Coronary artery (tissue), 2 donors: Measurements from ENCODE around the gene NHLRC4.

Experiments used
- DNase-seq: peaks from one replicate; pipeline ENCODE4 v3.0.0-alpha.2; 2017; ENCODE audit warnings: low spot score
- H3K27ac ChIP-seq, 2 donors: fragments of 200-600 bp; sonication (generic); one replicate each; pipeline ENCODE4 v1.5.1; 2016 to 2019
- H3K4me3 ChIP-seq: fragments of 200-600 bp; sonication (generic); 2 replicates; pipeline ENCODE4 v1.5.1; 2016; ENCODE audit warnings: mild to moderate bottlenecking, moderate library complexity
- TF ChIP-seq, protein P1 (sequence below): fragments of 200-600 bp; sonication (generic); IDR thresholded peaks from one replicate; pipeline ENCODE4 v1.5.1; 2019; ENCODE audit warnings: antibody characterized with exemption

Gene NHLRC4

DNA sequence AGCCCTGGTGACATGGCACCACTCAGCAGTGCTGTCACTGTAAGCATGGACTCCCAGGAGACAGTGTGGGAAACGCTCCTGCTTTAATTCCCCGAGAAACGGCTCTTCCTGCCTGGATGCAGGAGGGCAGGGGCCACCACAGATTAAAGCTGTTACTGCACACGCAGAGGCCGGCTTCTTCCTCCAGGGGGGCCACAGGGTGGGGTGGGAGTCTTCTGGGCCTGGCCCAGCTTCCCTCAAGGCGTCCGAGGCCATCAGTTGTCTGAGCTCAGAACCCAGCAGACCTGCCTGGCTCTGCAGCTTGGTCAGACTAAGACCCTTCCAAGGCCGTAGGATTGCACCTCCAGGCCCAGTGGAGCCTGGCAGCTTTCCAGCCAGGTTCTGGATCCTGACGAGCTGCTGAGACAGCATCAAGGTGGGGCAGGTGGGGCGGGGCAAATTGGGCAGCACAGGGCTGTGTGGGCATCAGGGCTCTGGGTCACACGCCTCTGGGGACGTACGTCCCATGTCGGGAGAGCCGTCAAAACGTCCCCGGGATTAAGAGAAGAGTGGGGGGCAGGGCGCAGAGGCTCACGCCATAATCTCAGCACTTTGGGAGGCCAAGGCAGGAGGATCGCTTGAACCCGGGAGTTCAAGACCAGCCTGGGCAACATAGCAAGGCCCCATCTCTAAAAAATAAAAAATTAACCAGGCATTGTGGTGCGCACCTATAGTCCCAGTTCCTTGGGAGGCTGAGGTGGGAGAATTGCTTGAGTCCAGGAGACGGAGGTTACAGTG is 44.3 kb upstream of the NHLRC4 start:
- TF ChIP-seq, protein P1, sequence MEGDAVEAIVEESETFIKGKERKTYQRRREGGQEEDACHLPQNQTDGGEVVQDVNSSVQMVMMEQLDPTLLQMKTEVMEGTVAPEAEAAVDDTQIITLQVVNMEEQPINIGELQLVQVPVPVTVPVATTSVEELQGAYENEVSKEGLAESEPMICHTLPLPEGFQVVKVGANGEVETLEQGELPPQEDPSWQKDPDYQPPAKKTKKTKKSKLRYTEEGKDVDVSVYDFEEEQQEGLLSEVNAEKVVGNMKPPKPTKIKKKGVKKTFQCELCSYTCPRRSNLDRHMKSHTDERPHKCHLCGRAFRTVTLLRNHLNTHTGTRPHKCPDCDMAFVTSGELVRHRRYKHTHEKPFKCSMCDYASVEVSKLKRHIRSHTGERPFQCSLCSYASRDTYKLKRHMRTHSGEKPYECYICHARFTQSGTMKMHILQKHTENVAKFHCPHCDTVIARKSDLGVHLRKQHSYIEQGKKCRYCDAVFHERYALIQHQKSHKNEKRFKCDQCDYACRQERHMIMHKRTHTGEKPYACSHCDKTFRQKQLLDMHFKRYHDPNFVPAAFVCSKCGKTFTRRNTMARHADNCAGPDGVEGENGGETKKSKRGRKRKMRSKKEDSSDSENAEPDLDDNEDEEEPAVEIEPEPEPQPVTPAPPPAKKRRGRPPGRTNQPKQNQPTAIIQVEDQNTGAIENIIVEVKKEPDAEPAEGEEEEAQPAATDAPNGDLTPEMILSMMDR: no peak
- no peak for DNase-seq

DNA sequence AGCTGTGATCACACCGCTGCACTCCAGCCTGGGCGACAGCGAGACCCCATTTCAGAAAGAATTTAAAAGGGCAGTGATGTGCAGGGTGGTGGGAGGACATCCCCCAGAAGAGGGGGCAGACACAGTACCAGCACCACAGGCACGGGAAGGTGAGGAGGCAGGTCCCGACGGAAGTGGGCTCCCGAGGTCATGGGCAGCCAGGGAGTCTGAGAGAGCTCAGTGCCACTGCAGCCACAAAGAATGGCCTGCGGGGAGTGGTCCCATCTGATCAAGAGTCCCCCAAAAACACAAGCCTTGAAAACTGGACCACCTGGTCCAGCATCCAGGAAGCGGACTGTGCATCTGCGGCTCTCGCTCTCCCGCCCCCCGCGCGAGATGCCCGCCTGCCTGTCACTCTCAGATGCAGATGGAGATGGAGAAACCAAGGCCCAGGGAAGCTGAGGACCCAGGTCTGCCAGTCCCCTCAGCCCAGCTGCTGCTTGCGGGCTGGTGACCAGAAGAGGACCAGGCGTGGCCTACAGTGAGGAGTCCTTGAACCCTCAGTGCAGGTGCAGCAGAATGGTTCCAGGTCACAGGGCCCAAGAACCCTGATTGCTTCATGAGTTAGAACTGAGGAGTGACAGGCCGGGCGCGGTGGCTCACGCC is 43.6 kb upstream of the NHLRC4 start:
- TF ChIP-seq, protein P1: no peak
- Histone ChIP-seq H3K4me3 (no peak overlapping the region), H3K27ac (no peak overlapping the region)
- DNase-seq: no peak

More for the DNA sequence above, 44.3 kb upstream of the NHLRC4 start:
- H3K27ac ChIP-seq: no peak overlapping the region
- no peak overlapping the region for H3K4me3 ChIP-seq

DNA sequence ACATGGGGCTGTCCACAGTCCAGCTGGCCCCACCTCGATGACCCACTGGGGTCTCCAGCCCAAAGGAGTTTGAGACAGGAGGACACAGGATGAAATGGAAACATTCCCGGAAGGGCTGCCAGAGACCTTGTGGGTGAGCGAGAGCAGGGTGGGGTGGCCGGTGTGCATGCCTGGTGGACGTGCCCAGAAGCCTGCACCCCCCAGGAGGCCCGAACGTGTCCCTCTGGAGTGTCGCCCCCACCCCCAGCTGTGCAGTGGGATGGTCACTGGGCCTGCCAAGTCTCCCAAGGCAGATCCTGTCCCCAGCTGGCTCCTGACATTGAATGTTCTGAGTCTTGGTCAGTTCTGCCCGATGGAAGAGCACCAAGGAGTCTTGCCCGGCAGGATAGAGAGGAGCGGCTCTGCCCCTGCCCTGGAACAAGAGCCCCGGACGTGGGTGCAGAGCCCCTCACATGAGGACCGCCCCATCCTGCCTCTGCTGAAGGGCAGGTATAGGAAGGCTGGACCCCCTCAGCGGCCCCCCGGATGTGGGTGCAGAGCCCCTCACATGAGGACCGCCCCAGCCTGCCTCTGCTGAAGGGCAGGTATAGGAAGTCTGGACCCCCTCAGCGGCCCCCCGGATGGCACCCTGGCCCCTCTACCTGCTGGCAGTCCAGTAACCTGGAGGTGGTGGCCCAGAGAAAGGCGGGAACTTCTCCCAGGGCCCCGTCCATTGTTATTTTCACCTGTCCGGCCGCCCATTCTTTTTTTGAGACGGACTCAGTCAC is 42.3 kb upstream of the NHLRC4 start:
- Histone ChIP-seq H3K27ac (no peak overlapping the region), H3K4me3 (no peak overlapping the region)
- no peak for DNase-seq
- TF ChIP-seq, protein P1: no peak

DNA sequence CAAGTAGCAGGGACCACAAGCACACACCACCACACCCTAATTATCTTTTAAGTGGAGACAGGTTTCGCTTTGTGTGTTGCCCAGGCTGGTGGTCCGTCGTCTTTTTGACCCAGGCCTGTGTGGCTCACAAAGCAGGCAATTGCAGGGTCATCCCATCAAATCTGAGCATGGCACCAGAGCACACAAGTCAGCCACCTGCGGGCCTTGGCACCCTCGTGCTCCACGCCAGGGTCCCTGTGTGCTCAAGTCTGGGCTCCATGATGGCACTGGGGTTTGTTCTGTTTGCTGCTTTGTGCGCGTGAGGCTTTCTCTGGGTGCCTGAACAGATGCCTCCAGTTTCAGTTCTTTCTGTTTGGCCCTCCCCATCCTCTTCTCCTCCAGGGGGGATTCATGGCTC is 41.7 kb upstream of the NHLRC4 start:
- no peak for DNase-seq
- no peak overlapping the region for H3K4me3 ChIP-seq
- TF ChIP-seq, protein P1: no peak
- no peak overlapping the region for H3K27ac ChIP-seq

DNA sequence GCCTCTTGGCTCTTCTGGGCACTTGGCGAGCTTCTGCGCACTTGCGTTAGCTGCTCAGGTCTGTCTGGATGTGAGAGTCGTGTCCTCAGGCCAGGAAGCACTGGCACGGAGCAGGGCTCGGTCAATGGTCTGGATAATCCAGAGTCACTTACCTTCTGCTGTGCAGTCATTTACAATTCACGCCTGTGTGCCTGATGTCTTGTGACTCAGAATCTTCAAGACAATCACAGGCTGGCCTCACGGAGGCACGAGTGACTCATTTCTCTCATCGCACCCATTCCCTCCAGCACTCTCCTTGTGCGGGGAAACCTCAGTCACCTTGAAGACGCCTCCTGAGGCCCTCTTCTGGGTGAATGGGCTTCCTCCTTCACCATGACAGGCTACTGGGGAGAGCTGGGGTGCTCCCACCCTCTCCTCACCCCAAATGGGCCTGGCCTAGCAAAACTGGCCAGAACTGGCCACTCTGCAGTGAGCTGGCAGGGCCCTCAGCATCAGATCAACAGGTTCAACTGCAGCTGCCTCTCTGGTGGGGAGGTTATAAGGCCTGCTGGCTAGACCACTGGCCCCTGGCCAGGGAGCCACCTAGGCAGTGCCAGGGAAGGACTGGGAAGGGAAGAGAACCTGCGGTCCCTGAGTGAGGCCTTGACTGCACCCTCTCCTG is 41.2 kb upstream of the NHLRC4 start:
- H3K4me3 ChIP-seq: peak overlapping the region; percentile 74
- TF ChIP-seq, protein P1: no peak
- H3K27ac ChIP-seq: peak overlapping the region; percentile 16 to 97
- DNase-seq: no peak

DNA sequence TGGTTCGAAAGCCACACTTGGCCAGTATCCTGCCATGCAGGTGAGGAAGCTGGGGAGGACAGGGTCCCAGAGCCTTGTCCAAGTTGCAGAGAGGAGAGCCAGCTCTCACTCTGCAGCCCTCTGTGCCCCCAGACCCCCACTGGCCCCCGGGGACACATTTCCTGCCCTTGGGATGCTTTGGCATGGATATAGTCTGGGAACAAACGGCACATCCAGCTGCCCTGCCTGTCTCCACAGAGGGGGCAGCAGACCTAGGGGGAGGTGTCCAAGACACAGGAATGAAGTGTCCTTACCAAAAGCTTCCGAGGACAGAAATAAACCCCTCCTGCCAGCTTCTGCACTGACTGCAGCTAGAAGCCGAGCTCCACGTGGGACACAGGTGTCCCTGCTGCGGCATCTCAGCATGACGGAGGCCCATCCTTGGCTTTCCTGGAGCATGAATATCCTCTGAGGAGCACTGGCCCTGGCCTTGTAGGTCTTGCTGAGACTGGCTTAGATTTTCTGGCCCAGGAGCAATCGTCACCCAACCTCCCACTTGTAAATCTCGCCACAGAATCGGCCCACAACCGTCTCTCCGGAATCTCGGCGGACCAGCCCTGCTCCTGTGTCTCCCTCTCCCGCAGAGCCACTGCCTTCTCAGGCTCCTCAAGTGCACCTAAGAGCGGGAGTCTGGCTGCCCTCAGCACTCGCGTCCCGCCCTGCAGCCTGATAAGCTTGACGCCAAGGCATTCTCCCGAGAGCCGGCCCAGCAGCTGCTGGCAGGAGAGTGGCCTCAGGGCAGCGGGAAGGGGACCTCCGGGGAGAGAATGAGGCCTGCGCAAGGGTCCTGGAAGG is 40.4 kb upstream of the NHLRC4 start:
- Histone ChIP-seq H3K27ac (peak overlapping the region; percentile 95 to 97), H3K4me3 (peak overlapping the region; percentile 74)
- peak; percentile 84 for DNase-seq
- TF ChIP-seq, protein P1: no peak
